Measurements from ENCODE around the gene NUDT3.

DNA sequence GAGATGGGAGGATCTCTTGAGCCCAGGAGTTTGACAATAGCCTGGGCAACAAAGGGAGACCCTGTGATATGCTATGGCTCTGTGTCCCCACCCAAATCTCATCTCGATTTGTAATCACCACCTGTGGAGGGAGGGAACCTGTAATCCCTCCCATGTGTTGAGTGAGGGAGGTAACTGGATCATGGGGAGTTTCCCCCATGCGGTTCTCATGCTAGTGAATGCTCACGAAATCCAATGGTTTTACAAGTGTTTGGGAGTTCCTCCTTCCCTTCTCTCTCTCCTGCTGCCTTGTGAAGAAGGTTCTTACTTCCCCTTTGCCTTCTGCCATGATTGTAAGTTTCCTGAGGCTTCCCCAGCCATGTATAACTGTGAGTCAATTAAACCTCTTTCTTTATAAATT, 3.4 kb downstream of the NUDT3 start:
- TF ChIP-seq MBD2 (IDR thresholded peaks at IDR 0.05; ENCODE audit: borderline replicate concordance, low read depth) (no peak), TBL1XR1 (IDR thresholded peaks at IDR 0.05; ENCODE audit: low read length in 2 of 2) (no peak), EZH2 (IDR thresholded peaks at IDR 0.05; ENCODE audit: borderline replicate concordance, low read depth, low read length) (no peak), MAZ (CRISPR knock-in tag; conservative IDR thresholded peaks at IDR 0.05 in 1 of 2, IDR thresholded peaks at IDR 0.05 in 1 of 2) (no peak)
